ENCODE measurements around the gene TH. TPM values are rescaled to one million over a fixed set of nuclear protein-coding genes. Genes with fewer than 3 reads are reported as not detected.

Gene TH
- total RNA-seq, 1 donor from 2014 or later: 2.0 TPM

GRCh38 chr11:2147391-2147790 lies 24.2 kb downstream of the TH start:
- Histone ChIP-seq H3K4me3 (no peak overlapping the region), H3K27me3 (peaks cover 70% of the 10 kb centered on the region), H3K36me3 (no peaks in the 10 kb centered on the region), H2AFZ (replicated peaks) (no peak overlapping the region), H3K9ac (no peak overlapping the region), H3K79me2 (ENCODE audit: low read depth) (no peaks in the 10 kb centered on the region), H3K9me3 (ENCODE audit: low read depth) (no peaks in the 10 kb centered on the region), H4K20me1 (ENCODE audit: low read depth) (peaks cover 28% of the 10 kb centered on the region), H3K4me1 (peaks cover 44% of the 10 kb centered on the region), H3K27ac (no peak overlapping the region), H3K4me2 (peak overlapping the region; percentile 66), H3F3A (ENCODE audit: low read depth) (peaks cover 23% of the 10 kb centered on the region)
- H3K9me3 Mint-ChIP-seq: no peaks in the 10 kb centered on the region
- H3K36me3 Mint-ChIP-seq: no peaks in the 10 kb centered on the region
- TF ChIP-seq CTCF (IDR thresholded peaks at IDR 0.05) (no peak), EZH2 (IDR thresholded peaks at IDR 0.05) (no peak), EZH2phosphoT487 (IDR thresholded peaks at IDR 0.05) (no peak)
- H3K27me3 Mint-ChIP-seq (ENCODE audit: insufficient read depth, low read depth): peaks cover 53% of the 10 kb centered on the region
- H3K27ac Mint-ChIP-seq: no peak overlapping the region
- DNase-seq (ENCODE audit: low spot score): no peak
- H3K4me1 Mint-ChIP-seq: peaks cover 43% of the 10 kb centered on the region
- H3K4me3 Mint-ChIP-seq: no peak overlapping the region

- Mint-ChIP-seq H3K27ac (no peak overlapping the region), H3K9me3 (no peaks in the 10 kb centered on the region), H3K36me3 (no peaks in the 10 kb centered on the region), H3K4me3 (peak overlapping the region; percentile 55), H3K27me3 (ENCODE audit: insufficient read depth, low read depth) (peaks cover 63% of the 10 kb centered on the region), H3K4me1 (peaks cover 37% of the 10 kb centered on the region)
- H3F3A ChIP-seq (ENCODE audit: low read depth): peaks cover 21% of the 10 kb centered on the region
- H3K4me2 ChIP-seq: no peak overlapping the region
- no peaks in the 10 kb centered on the region for H3K36me3 ChIP-seq
- TF ChIP-seq EZH2 (IDR thresholded peaks at IDR 0.05) (no peak), CTCF (IDR thresholded peaks at IDR 0.05) (no peak), EZH2phosphoT487 (IDR thresholded peaks at IDR 0.05) (no peak)
- DNase-seq (ENCODE audit: low spot score): no peak
- peaks cover 41% of the 10 kb centered on the region for H3K4me1 ChIP-seq
- H3K4me3 ChIP-seq: no peak overlapping the region
- H3K27me3 ChIP-seq: peaks cover 84% of the 10 kb centered on the region
- H3K9me3 ChIP-seq (ENCODE audit: low read depth): no peaks in the 10 kb centered on the region
- no peak overlapping the region for H2AFZ ChIP-seq (replicated peaks)
- H3K27ac ChIP-seq: no peak overlapping the region
- H3K9ac ChIP-seq: no peak overlapping the region
- peaks cover 42% of the 10 kb centered on the region for H4K20me1 ChIP-seq (ENCODE audit: low read depth)
- no peaks in the 10 kb centered on the region for H3K79me2 ChIP-seq (ENCODE audit: low read depth)
Measured at GRCh38 chr11:2146051-2146450, 25.6 kb downstream of the TH start.

- no peak overlapping the region for H3K4me3 ChIP-seq
- TF ChIP-seq EZH2 (IDR thresholded peaks at IDR 0.05) (no peak), EZH2phosphoT487 (IDR thresholded peaks at IDR 0.05) (no peak), CTCF (IDR thresholded peaks at IDR 0.05) (no peak)
- Mint-ChIP-seq H3K27ac (no peak overlapping the region), H3K36me3 (no peaks in the 10 kb centered on the region), H3K9me3 (no peaks in the 10 kb centered on the region), H3K27me3 (ENCODE audit: insufficient read depth, low read depth) (peaks cover 69% of the 10 kb centered on the region), H3K4me1 (peaks cover 24% of the 10 kb centered on the region), H3K4me3 (no peak overlapping the region)
- H2AFZ ChIP-seq (replicated peaks): no peak overlapping the region
- no peak for DNase-seq (ENCODE audit: low spot score)
- H3K36me3 ChIP-seq: no peaks in the 10 kb centered on the region
- no peak overlapping the region for H3K27ac ChIP-seq
- H3K79me2 ChIP-seq (ENCODE audit: low read depth): no peaks in the 10 kb centered on the region
- H3K4me1 ChIP-seq: peaks cover 28% of the 10 kb centered on the region
- H3F3A ChIP-seq (ENCODE audit: low read depth): peaks cover 8% of the 10 kb centered on the region
- peaks cover 97% of the 10 kb centered on the region for H3K27me3 ChIP-seq
- peaks cover 48% of the 10 kb centered on the region for H4K20me1 ChIP-seq (ENCODE audit: low read depth)
- H3K9ac ChIP-seq: no peak overlapping the region
- H3K4me2 ChIP-seq: no peak overlapping the region
- no peaks in the 10 kb centered on the region for H3K9me3 ChIP-seq (ENCODE audit: low read depth)
Measured at GRCh38 chr11:2144544-2145248, 26.9 kb downstream of the TH start.

All from neural progenitor cell (in vitro differentiated cells).